Epidermal melanocyte (primary cell): Measurements from ENCODE around the gene TRIM44.
"Not testable (repeated sequence)": the region's sequence is repeated elsewhere in the genome, so short reads cannot be mapped to it uniquely, and the experiment has no call there.

ENCODE experiments used
- DNase-seq: peaks from one replicate; pipeline ENCODE4 v3.0.0; 2011; ENCODE audit warnings: low spot score; ENCODE audit not compliant: insufficient read length

The TRIM44 gene

DNA sequence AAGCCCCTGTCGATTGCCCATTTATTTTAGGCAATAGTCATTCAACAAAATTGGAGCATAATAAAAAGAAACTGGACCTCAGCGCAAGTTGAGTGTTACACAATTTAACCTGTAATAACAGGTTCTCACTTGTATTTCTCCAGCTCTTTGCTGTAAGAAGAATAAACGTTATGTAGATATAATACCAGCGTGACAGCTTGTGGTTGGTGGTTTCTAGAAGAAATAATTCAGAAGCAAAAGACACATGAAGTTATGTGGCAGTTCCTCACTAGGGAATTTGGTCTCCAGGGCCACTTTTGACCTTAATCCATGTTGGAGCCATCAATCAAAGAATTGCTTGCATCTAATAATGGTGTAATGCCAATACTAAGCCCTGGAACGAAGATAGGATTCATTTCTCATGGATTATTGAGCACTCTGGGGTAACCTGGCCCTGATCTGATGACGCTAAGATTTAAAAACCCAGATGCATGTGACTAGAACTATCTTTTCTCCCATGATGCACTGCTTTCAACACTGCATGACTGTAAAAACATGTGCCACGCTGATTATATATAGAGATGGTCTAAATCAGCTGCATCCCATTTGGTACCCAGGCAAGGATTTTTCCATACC lies 151.6 kb downstream of the TRIM44 start:
- no peak for DNase-seq

DNA sequence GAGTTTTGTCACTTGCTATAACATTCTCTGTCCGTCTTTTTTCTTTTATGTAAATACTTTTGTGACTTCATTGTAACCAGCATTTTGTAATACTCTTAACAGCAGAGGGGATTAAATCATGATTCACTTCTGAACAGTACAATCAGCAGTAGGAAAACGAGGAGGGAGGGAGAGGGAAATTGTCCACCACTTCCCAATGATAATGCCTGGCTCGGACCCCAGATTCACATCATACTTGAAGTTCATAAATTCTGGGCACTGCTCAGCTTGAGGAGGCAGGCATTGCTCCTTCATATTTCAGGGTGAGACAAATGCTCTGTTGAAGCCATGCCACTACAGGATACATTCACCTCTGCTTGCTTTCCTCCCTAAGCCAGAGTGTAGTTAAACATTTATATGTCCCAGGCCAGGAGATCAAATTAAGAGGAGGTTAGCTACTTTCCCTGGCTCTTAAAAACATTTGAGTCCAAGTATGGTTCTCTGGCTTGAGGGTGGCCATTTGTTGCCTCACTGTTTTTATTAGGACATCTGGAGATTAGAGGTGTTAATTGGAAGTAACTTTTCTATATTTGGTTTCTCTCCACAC lies 152.2 kb downstream of the TRIM44 start:
- no peak for DNase-seq

DNA sequence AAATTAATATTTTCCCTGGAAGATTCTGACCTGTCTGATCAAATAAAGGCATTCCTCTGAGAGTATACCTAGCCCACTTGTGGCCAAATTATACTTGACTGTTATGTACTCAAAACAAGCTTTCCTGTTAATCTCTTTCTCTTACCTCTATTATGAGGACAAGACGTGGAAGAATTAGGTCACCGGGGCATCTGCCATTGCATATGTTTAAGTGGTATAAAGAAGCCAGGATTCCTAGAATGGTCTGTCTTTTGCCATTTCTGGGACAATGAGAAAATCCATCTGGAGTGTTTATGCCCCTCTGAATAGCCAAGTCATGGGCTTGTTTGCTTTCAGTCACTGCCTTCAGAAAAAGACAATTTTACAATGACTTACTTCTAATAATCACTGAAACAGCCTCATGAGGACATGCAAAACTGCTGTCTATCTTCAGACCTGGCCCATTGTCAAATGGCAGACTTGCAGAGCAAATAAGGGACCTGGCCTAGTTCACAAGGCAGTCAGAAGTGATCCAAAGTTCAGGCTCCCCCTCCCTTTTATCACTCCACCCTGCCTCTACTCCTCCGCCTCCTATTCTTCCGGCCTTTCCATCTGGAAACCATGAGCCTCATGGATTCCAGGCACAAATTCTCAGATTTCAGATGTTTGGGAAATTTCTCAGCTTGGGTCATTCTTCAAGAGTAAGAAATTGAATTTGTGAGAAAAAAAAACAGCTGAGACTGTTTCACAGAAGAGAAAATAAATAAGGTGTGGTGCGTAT lies 153.2 kb downstream of the TRIM44 start:
- peak; percentile 40 for DNase-seq

DNA sequence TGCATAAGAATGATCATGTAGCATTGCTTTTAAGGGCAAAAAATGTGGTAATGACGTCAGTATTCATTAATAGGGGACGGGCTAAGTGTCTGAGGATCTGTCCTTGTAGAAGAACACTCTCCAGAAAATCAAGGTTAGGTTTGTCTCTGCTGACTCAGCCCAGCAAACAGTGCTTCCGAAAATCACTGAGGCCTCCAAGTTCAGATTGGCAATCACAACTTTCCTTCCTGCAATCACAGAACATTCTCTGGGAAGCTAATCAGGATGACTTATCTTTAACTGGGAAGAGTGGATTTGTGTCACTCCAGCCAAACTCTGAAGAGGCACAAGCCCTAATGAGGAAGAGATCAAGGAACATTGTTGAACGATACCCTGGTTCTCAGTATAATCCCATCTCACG lies 158.0 kb downstream of the TRIM44 start:
- no peak for DNase-seq

DNA sequence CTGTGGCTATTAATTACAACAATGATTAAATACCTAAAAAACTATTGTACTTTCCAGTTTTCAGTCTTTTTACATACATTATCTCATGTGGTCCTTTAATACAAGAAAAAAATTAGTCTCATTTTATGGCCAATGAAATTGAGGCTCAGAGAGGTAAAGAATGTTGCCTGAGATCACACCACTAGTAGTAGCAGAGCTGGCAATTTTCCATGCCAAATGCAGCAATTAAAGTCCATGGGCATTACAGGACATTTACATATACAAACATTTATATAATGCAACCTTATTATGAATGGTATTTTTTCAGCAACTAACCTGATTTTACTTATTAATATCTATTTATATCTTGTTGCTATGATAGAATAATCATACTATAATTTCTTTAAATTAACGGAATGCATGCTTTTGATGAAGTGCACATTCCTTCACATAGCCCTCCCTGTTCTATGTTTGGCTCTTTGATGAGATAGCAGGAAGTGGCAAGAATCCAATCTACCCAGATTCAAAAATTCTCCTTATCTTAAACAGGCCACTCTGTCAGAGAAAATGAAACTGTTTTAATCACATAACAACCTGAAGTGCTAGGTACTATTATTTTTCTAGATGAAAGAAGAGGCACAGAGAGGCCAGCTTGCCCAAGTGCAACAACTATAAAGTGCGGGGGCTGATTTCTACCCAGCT lies 160.4 kb downstream of the TRIM44 start:
- no peak for DNase-seq

DNA sequence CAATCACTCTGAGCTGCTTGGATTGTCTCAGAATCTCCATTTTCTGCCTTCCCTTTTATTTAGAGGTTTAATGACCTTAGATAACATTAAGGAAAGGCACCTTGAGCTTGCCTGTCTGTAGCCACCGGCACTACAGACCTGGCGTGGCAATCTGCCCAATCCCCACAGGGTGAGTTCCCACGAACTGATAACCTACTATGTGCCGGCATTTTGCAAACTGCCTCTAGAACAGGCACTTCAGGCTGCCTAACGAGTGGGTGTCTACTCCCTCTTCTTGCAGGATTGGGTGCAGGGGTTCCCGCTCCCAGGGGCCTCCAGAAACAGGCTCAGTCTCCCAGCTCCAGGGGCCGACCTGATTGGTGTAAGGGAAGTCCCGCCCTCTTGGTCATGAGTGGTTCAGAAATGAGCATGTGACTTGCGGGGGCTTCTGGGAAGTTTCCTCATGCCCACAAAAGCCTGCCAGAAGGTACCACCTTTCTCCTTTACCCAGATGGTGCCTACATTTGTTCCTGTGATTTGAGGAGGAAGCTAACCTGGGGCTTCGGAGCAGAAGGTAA lies 161.2 kb downstream of the TRIM44 start:
- DNase-seq: no peak

DNA sequence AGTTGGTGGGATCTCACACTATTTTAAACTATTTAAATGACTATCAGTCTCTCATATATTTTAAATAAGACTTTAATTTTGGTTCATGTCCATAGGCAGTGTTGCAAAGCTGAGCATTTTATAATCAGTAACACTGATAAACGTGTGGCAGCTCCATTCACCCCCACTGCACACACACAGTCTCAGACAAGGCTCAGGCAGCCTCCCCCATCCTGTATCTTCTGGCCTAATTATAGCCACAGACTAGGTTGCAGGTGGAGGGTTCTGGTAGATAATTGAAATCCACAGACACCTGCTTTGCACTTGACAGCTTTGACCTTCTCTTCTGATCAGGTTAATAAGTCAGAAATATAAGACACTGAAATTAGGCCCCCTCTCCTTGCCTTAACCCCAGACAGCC lies 162.8 kb downstream of the TRIM44 start:
- DNase-seq: no peak

DNA sequence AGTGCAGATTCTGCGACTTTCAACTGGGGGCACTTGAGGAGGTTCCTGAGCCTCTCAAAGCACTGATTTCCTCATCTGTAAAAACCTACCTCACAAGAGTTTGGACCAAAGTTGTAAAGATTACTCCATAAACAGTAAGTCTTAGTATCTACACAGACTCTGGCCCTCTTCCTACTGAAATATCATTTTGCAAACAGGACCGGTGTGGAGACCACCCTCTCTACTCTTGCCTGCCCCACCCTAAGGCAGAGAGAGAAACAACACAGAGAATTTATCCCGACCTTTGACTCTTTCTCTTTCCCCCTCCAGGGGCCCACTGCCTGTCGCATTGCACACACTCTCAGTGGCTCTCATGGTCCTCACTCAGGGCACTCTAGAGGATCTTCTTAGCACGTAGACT lies 163.4 kb downstream of the TRIM44 start:
- no peak for DNase-seq

DNA sequence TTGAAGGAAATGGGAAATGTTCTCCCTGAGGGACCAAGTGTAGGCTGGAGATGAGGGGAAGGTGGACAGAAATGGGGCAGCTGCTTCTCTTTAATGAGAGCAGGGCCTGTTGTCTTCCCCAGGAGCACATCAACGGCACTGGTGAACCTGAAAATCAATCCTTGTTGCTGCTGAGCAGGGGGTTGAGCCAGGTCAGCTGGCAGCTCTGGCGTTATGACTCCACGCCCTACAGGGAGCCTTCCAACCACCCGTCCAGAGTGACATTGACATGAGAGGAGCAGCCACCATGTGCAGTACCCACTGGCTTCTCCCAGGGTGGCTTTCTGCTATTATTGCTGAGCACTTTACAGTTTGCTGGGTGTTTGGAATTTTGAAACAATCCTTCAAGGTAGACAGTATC lies 164.4 kb downstream of the TRIM44 start:
- DNase-seq: no peak

DNA sequence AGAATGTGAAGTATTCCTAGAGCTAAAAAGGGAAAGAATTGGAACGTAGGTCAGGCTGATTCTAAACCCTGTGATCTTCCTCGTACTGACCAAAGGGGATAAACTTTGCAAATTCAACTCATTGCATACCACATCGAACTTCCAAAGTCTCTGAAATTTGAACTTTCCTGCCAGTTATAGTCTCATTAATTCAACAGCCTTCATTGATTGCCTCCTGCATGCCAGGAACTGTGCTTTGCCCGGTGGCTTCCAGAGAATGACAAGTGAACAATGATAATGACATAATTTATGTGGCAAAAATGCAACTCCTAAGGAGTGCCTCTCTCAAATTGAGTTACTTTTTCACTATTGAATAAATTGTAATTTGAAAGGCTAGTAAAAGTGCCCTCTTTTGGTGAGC lies 173.6 kb downstream of the TRIM44 start:
- DNase-seq: no peak

DNA sequence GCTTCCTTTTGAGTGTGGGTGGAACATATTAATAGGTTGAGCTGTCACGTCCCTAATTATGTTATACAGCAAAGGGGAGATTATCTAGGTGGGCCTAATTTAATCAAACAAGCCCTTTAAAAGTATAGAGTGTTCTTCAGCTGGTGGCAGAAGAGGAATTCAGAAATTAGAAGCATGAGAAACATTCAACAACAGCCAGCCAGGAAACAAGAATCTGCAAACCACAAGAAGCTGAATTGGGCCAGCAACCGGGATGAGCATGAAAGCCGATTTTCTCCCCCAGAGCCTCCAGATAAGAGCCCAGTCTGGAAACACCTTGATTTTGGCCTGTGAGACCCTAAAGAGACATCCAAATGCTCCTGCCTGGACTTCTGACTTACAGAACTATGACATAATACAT lies 175.5 kb downstream of the TRIM44 start:
- no peak for DNase-seq

DNA sequence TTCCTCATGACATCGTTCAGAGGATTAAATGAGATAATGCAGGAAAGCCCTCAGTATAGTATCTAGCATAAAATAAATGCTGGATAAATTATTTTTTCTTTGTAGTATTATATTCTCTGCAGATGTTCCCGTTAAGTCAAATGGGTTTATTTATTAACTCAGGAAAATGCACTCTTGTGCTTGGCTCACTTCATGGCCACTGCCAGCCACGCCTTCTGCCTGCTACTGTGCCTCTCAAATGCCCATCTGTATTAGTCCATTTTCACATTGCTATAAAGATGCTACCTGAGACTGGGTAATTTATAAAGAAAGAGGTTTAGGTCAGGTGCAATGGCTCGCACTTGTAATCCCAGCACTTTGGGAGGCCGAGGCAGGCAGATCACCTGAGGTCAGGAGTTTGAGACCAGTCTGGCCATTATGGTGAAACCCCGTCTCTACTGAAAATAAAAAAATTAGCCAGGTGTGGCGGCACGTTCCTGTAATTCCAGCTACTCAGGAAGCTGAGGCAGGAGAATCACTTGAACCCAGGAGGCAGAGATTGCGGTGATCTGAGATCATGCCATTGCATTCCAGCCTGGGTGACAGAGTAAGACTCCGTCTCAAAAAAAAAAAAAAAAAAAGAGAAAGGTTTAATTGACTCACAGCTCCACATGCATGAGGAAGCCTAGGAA lies 176.3 kb downstream of the TRIM44 start:
- DNase-seq: not testable (repeated sequence)

DNA sequence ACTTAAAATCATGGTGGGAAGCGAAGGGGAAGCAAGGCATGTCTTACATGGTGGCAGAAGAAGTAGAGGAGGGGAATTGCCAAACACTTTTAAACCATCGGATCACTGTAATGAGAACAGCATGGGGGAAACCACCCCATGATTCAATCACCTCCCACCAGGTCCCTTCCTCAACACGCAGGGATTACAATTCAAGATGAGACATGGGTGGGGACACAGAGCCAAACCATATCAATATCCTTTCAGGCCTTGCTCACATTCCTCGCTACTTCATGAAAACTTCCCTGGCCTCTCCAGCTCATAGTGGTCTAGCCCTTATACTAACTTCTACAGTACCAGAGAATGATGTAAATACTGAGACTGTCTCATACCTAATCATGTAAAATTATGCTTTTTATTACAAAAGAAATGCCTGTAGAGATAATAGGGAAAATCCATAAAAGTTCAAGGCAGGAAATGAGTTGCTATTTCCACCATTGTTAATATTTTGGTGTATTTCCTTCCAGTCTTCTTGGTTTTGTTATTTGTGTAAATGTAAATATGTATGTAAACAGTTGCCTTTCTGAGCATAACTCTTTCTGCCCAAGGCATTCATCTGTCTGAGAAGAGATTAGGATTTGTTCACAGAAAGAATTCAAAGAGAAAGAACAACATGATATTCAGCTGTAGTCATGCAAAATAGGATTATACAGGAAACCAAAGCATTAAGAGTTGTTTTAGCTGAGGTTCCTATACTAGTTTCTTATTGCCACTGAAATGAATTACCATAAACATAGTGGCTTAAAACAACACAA lies 177.0 kb downstream of the TRIM44 start:
- no peak for DNase-seq

DNA sequence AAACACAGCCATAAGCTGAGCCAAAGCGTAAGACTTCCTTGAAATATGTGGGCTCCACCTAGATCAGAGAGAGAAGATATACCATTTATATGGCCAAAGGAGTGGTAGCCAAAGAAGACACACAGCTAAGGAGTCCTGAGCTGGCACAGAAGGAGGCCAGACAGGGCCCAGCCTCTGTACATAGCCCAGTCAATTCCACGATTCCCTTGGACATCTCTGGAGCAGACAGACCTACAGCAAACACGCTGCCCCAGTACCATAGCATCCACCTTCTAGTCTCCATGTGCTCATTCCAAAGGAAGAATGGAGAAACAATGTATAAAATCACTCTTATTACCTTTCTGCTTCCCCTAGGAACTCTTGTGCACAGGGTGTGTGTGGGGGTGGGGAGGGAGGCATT lies 179.2 kb downstream of the TRIM44 start:
- no peak for DNase-seq

DNA sequence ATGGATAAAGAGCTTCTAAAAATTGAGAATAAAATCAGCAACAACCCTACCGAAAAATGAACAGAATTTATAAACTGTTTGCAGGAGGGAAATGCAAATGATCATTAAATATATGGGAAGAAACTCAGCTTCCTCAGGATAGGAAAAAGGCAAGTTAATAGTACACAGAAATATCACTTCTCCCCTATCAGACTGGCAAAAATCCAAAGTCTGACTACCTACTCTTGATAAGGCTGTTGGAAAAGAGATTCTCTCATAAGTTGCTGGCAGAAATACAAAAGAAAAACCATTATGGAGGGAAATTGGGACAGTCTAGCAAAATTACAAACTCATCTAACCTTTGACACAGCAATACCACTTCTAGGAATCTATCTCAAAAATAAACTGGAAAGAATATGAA lies 180.4 kb downstream of the TRIM44 start:
- DNase-seq: no peak

DNA sequence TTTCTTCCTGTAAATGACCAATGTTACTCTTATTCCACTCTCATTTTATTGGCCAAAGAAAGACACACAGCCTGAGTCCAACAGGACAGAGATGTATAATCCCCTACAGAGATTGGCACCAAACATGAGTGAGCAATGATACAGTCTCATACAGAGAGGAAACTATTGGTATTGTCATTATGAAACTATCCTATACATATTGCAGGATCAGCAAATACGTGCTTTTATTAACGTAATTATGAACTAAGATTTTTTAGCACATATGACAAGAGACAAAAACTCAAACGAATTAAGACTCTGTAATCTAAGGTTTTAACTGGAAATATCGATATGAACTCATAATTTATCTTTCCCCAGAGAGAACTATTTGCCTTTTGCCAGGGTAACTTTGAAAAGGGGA lies 182.0 kb downstream of the TRIM44 start:
- DNase-seq: no peak

DNA sequence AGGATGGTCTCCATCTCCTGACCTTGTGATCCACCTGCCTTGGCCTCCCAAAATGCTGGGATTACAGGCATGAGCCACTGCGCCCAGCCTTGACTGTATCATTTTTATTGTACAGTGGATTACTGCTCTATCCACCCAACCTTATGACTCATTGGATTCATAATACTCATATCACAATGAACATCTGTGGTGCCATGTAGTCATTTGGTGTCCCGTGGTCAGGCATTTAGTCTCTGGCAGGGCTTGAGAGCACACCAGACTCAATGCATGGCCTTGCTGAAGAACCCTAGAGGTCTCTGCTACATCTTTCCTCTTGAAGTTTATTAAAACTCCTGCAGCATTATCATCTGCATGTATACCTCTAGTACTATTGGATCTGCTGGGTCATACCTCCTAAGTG lies 183.3 kb downstream of the TRIM44 start:
- DNase-seq: no peak

DNA sequence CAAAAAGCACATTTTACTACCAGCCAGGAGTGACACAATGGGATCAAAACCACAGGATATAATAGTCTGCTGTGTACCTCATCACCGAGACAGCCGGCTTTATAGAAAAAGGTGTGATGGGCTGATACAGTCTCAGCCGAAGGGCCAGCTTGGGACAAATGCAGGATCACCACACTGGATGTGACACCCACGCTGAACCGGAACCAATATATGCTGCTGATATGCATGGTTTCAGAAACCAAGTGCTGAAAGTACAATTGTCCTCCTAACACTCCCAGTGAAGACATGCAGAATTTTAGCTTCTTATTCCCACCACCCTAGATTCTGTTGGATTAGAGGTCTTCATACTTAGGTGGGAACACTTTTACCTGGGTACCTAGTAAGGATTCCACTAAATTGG lies 184.3 kb downstream of the TRIM44 start:
- no peak for DNase-seq

DNA sequence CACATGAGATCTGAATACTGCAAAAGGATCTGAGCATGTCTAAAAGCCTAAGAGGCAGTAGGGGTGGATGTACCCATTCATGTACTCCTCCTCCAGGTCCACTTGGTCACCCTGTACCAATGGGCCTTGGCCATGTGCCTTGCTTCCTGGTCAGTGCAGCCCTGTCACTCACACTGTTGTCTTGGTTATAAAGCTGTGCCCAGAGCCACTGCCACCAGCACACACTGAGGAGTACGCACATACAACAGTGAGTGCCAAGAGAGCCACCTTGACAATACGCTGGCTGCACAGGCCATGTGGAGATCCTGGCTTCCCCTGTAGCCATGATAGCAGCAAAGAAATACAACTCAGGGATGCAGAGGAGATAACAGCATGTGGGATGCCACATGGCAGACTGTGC lies 184.9 kb downstream of the TRIM44 start:
- DNase-seq: no peak

DNA sequence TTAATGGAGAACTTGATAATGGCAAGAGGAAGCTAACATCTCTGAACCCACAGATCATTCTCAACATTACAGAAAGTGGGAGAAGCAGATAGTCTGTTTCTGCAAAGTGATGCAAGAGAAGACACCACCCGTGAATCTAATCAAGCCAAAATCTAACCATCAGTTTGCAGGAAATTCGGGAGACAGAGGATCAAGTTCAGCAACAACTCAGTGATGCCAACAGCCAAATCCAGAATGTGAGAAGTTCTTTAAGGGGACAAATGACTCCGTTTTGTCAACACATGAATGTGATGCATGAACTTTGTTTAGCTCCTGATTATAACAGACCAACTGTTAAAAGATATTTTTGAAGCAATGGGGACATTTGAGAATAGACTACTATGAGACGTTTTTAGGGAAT lies 186.0 kb downstream of the TRIM44 start:
- DNase-seq: no peak

DNA sequence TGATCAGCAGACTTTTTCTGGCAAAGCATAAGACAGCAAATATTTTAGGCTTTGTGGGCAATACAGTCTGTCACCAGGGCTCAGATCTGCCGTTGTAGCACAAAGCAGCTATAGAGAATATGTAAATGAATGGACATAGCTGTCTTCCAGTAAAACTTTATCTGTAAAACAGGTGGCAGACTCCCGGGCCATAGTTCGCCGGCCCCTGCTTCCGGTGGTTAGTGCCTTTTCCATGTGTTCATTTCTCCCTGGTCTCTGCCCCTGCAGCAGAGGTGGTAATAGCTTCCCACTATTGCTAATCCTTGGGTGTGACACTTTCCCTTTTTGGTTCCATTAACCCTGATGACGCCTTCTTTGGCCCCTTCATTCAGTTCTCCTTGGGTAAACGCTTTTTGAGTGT lies 187.6 kb downstream of the TRIM44 start:
- no peak for DNase-seq
